GM18519 (cell line): ENCODE measurements around the gene CPA1.

Experiments used
- ATAC-seq: cut with Tn5 transposase; IDR thresholded peaks from one replicate; pipeline ENCODE4 v1.9.1; 2021; ENCODE audit warnings: mild to moderate bottlenecking, moderate library complexity; ENCODE audit not compliant: unreplicated experiment, low FRiP score

The CPA1 gene

DNA sequence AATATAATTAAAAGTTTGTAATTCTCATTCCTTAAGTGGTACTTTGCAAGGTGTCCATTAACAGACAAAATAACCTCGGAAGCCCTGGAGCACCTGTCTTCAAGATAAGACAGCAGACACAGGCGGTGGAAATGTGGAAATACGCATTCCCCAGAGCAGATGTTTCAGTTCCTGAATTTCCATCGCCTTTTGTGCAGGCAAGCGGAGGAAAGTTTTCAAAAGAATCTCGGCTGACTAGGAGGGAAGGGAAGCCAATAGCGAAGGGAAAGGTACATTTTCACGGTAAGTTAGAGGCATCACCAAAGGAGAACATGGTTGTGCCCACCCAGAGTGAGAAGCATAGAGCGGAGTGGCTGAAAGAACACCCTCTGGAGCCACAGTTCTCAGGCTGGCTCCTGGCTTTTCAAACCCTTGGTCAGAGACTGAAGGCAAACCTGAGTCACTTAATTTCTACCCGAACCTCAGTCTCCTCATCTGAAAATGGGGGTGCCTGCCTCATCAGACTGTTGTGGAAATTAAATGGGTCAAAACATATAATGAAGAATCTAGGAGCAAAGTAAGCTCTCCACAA, 13.6 kb downstream of the CPA1 start:
- no peak for ATAC-seq

DNA sequence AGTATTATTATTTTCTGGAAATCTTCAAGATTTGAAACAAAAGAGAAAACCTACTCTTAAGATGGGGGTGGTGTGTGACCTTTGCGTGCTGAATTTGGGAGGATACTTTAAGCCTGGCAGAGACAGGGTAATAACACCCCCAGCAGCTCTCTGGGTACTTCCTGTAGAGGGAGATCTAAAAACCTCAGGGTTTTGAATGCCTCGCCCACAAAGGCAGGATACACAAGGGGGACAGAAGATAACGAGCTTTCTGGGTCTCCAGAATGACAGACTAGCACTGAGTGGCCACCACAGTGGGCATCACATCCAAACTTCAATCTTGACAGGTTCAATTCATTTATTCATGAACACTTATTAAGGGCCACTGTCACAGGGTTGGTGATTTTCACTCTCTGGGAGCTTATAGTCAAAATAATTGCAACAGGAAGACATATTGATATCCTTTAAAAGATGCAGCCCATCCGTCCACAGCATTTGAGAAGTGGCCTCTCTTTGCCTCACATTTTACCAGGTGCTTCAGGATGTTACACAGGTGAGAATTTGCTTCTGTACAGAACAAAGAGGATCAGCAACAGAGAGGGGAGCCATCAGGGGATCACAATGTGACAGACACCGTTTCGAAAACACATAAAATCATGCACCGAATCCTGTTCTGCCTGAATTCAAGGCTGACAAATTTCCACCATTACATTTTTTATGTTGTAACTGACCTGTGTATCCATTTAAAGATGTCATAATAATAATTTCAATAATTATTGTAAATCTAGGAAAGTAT, 14.3 kb downstream of the CPA1 start:
- ATAC-seq: no peak

DNA sequence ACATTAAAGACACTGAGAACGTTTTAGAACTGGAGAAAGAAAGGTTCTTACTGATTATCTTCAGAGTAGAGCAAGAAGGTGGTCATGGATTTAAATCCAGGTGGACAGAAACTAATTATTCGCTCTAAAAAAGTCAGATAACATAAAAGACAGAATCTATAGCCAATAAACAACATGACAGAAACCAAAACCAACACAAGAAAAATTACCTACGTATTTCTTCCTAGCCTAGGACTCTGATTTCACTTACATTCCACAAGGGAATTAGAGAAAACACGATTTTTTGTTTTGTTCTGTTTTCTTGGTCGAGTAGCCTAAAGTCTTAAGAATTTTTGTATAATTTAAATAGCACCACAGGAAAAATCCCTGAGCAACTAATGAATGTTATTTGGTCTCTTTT, 15.1 kb downstream of the CPA1 start:
- ATAC-seq: no peak

DNA sequence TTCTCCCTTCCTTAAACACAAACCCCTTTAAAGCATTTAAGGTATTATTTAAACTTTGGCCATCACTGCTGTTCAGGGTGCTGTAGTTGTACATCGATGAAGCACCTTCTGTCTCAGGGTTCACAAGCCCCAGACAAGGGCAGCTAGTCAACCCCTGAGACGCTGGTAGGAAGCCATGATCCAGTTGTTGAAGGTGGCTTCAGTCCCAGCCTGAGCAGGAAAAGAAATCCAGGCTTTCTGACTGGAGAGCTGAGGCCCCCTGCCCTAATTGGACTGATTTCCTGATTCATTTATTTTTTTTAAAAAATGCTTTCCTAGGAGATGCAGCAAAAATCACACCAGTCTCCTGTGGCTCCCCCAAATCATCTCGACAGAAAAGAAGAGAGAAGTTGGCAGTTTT, 15.8 kb downstream of the CPA1 start:
- no peak for ATAC-seq

DNA sequence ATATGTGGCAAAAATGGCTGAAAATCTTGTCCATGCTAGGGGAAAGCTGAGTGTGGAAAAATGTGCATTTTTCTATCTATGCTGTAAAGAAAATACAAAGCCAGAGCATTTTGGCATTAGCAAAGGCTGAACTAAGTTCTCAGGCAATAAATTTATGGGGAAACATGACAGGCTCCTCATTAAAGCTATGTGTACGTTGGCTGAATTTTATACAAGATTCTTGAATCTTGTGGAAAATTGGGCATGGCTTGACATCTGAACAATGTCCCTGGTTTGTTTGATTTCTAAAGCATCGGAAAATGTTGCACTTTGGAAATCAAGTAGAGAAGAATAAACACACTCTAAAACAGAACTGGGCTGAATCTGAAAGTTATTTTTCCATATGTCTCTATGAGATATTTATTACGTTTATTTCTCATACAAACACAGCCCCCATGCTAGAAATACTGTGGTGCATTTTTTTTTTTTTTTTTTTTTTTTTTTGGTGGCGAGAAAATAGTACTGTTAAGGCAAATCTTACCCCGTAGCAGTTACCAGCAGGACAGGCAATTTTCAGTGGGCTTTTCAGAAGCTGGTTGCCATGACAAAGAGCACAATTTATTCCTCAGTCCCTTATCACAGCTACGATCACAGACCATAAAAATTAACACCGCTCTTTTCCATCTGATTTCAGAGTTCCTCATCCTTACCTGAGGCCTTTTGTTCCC, 16.9 kb downstream of the CPA1 start:
- no peak for ATAC-seq

DNA sequence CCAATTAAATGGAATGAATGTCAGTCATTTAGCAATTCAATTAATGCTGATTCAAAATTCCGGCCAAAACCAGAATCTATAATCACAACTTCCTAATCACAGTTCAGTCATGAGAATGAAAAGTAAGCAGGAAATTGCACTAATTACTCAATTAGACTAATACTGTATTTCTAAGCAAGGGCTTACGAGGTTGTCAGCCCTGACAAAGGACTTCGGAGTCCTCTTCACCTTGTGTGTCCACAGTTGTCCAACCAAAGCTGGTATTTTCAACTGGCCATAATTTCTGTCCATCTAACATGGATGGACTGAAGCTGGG, 17.4 kb downstream of the CPA1 start:
- no peak for ATAC-seq

DNA sequence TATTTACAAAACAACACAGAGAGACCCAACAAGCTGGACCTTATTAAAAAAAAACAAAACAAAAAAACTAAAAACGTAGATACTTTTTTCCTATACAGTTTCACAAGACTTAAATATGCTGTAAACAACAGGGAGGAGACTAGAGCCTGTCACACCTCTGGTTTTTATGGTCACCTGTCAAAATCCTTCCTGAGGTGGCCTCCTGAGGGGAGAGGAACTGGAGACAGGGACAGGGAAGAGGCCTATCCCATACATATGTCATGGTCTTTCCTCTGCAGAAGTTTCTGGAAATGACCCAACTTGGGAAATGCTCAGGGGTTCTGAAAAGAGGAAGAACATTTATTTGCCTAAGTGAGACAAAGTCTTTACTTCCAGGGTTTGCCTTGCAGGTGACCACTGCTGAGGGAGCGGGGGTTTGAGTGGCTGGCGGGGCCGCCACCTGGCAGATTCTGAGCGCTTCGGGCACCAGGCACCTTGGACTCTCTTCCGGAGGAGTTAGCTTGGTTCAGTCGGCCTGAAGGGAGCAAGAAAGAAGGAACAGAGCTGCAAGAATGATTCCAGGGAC, 18.3 kb downstream of the CPA1 start:
- ATAC-seq: no peak

DNA sequence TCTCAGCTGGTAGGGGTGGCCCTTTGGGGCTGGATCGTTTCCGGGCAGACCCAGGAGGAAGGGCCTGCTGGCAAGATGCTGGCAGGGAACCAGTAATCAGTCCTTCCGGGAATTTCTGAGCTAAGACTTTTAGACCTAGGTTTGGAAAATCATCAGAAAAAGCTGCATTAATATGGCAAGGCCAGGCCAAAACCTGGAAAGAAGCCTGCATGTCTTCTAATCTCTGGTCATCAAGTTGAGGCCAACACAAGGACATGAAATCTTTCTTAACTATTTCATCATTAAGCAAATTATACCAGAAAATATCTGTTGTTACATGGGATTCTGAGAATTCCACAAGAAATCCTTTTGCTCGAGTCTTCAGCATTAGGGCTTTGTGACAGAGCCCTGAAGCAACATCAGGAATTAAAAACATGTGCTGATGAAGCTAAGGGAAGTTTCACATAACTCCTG, 19.9 kb downstream of the CPA1 start:
- no peak for ATAC-seq

DNA sequence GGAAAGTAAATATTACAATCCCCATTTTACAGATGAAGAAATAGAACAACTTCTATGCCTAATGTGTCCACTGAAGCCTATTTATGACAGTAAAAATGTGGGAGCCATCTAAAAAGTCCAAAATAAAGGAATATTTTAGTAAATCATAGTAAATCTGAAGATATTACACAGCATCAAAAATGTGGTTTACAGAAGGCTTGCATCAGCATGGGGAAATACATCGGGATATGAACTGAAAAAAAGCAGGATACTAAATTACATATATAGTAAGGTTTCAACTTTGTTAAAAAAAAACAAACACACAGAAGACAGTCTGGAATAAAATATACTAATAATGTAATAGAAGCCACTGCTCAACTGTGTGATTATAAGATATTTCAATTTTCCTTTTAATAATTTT, 20.8 kb downstream of the CPA1 start:
- ATAC-seq: no peak

DNA sequence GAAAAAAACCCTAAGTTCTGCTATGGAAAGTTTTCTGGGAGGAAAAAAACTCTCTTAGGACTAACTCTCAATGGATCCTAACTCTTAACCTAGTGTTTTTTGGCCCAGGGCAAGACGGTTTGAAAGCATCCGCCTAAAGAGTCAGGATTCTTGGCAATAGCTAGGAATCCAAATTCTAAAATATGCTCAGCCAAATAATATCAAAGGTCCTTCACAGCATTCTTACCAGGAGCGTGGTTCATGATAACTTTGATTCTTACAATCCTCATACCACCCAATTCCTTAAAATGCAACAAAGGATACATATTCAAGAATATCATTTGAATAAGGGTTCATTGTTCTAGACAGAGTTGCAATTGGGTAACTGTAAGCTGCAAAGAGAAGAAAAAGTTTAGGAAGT, 21.3 kb downstream of the CPA1 start:
- ATAC-seq: no peak

DNA sequence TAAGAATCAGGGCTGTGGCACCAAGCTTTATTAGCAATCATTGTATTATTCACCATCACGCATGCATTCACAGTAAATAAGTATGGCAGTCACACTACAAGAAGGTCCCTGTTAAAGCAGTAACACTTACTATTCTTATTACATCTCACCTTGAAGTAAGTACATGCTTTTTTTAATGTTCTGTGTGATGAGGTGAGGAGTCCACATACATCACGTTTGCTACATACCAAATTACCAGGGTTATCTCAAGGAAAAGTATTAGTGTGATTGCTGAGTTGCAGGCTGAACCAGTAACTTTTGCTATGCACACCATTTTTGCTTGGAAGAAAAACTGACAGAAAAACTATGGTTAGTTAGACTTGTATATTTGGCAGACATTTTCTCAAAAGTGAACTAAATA, 24.7 kb downstream of the CPA1 start:
- no peak for ATAC-seq

DNA sequence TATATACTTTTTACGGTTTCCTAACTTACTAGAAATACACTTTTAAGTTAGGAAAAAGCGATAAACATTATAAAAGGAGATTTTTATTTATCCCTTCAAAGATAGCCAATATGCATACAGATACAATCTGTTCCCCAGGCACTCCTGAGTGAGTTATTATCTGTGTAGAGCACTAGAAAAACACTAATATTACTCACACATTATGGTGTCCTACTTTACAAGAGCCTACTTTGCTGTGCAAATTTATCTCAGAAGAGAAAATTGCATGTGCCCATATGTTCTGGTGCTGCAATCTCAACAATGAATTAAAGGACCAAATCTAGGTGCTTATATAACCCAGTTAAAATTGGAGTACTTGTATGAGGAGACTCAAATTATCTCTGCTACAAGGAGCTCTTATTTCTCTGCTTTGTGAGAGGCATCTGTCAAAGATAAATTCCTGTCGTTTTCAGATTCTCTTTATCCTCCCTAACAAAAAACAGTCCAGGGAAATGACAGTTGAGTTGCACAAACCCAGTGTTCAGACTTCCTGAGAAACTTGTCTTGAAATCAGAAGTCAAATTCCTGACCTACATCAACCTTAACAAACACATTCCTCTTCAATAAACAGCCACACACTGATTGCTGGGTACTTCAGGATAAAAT, 28.9 kb downstream of the CPA1 start:
- no peak for ATAC-seq

DNA sequence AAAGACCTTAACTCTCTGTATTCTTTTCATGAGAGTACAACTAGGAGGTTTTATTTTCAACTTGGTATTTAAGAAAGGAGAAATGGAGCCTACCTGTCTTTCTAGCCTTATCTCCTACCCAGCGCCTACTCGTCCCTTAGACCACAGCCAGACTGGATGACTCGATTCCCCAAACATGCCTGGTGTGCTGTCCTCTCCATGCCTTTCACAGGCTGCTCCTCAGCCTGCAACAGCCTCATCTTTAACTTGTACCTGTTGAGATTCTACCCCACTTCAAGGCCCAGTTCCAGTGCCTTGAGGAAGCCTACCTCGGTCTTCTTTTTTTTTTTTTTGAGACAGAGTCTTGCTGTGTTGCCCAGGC, 29.4 kb downstream of the CPA1 start:
- no peak for ATAC-seq

DNA sequence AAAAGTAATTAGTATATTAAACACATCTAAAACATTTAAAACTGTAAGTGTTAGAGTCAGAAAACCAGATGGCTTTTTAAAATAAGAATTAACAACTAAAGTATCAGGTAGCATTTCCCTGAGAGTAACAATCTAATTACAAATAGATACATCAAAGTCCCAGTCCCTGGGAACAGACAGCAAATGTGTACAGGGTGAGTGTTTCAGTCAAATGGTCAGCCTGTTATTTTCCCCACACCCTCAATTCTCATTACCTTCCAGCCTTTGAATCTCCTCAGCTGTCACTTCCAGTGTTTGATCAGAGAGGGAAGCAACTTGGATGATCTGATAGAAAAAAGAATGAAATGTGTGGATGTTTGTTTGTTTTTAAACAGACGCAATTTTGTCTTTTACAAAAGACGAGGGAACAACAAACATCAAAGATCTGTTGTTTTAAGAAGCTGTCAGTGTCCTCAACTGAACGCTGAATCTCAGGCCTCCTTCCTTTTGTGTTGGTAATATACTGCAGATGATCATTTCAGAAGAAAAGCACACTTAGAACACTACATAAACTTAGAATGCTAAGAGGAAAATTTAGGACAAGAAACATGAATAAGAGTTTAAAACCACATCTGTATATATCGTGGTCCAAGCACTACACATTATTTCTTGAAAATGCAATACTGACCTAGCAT, 30.7 kb downstream of the CPA1 start:
- no peak for ATAC-seq

DNA sequence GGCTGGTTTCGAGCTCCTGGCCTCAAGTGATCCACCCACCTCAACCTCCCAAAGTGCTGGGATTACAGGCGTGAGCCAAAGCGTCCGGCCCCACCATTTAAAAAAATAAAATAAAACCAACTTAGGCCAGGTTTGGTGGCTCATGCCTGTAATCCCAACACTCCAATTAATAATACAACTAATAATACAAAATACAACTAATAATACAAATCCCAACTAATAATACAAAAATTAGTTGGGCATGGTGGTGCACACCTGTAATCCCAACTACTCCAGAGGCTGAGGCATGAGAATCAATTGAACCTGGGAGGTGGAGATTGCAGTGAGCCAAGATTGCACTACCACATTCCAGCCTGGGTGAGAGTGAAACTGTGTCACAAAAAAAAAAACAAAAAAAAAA, 32.9 kb downstream of the CPA1 start:
- no peak for ATAC-seq

DNA sequence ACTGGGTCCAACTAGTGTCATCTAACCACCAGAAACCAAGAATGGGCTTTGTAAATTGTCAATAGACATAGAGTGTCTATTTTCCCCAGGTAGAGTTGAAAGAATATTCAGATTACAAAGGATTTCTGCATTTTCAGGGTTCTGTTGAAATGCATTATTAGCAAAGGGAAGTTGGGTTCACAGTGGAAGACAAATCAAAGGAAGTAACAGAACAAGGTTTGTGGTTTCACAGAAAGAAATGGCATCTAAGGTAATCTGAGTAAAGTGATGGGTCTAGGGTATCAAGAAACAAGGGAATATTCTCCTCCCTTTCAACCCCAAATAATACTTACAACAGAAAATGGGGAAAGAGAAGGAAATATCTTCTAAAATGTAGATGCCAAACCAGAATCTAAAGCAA, 34.7 kb downstream of the CPA1 start:
- ATAC-seq: no peak

DNA sequence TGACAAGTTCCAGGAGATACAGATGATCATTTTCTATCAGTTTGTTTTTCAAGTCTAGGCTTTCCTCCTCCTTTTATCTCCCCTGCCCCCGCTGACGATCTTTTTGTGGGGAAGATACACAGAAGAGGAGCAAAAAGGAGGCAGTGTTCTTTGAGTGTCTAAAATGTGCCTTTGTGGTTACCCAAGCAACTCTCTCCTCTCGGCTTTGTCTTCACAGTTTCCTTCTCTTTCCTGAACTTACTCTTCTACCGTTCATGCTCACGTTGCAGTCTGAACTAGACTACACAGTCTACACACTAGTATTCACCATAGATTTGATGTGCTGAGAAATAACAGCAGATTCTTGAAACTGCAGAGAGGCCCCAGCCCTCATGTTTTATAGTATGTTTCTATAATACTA, 36.9 kb downstream of the CPA1 start:
- ATAC-seq: no peak

DNA sequence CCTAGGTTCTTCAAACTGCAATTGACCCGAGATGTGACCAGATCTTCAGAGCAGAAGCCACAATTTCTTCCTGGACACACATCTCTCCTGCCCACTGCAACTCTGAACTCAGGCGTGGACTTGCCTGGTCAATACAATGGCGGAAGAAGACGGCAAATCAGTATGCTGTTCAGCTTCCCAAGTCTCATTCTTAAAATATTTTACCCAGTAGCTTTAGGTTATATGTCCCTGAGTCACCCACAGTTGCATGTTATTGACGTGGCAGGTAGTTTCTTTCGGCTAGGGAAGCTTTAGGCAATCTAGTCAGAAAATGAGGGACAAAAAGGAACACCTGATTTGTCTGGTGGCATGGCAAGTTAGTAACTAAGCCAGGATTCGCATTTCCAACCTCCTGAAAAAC, 38.0 kb downstream of the CPA1 start:
- no peak for ATAC-seq

DNA sequence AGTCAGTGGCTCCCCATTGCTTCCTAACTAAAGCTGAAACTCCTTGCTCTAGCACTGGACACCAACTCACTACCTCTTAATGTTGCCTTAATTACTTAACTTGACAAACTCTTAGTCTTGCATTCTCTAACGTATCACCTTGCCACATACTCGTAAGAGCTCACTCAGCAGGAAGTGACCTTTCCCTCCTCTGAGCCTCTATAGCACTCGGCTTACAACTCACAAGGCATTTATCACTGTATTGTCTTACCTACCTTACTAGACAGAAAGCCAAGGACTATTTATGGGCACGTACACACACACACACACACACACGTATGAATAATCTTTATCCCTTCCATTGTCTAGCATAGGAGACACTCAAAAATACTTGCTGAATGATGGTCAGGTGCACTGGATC, 39.4 kb downstream of the CPA1 start:
- ATAC-seq: no peak

DNA sequence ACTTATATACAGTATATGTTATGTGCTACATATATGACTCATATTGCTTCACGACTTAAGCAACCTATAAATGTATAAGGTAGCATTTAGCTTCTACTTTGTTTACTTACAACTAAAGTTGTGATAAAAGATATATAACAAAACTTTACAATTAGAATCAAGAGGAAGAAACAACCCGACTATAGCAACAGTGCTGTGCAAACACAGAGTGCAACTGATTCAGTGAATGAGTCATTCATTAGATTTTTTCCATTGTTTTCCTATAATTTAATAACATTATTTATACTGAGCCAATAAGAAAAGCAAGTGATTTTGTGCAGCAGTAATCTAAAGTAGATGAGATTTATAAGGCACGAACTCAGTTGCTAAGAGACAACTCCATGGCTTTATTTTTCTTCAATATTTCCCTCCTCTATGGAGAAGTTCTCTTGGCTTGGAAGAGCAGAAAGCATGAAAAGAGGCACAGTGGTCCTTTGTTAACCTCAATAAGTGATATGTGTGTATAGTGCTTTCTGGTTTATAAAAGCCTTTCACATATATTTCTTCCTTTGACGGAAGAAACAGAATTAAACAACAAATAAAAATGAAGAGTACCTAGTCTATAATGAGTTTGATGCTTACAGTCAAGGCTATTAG, 40.8 kb downstream of the CPA1 start:
- no peak for ATAC-seq
